Esophagus muscularis mucosa (tissue), 4 donors: ENCODE measurements around the gene PNPLA6. TPM values are rescaled to one million over a fixed set of nuclear protein-coding genes. Genes with fewer than 3 reads are reported as not detected.

ENCODE experiments used
- DNase-seq: peaks from one replicate; pipeline ENCODE4 v3.0.0-alpha.2; 2017; ENCODE audit errors: extremely low spot score
- H3K27ac ChIP-seq, 4 donors: fragments of 200-600 bp; sonication (generic); replicated peaks in 1 of 4; 1 replicate in 3 of 4; 2 replicates in 1 of 4; pipeline ENCODE4 v1.5.1; 2016 to 2019; ENCODE audit warnings: mild to moderate bottlenecking in 1 of 4
- H3K27me3 ChIP-seq, 4 donors: fragments of 200-600 bp; sonication (generic); one replicate each; pipeline versions ENCODE4 v1.5.1 to v1.6.0; 2016 to 2019
- H3K36me3 ChIP-seq, 4 donors: fragments of 200-600 bp; sonication (generic); one replicate each; pipeline ENCODE4 v1.5.1; 2016 to 2019
- H3K4me1 ChIP-seq, 4 donors: fragments of 200-600 bp; sonication (generic); one replicate each; pipeline ENCODE4 v1.5.1; 2016 to 2019
- H3K4me3 ChIP-seq, 4 donors: fragments of 200-600 bp; sonication (generic); 1 replicate in 2 of 4; 2 replicates in 2 of 4; pipeline ENCODE4 v1.5.1; 2016 to 2019; ENCODE audit warnings: mild to moderate bottlenecking in 4 of 4, moderate library complexity in 1 of 4
- H3K9me3 ChIP-seq, 4 donors: fragments of 200-600 bp; sonication (generic); 1 replicate in 3 of 4; 2 replicates in 1 of 4; pipeline ENCODE4 v1.5.1; 2016 to 2019
- EP300 ChIP-seq: sonication (generic); formaldehyde crosslinking; IDR thresholded peaks from one replicate; pipeline ENCODE4 v1.6.1; 2017; ENCODE audit warnings: antibody characterized with exemption
- POLR2A ChIP-seq: fragments of 450-650 bp; IDR thresholded peaks from one replicate; pipeline ENCODE4 v1.6.1; 2017; ENCODE audit warnings: antibody characterized with exemption, moderate library complexity, mild to moderate bottlenecking, low read depth
- POLR2AphosphoS5 ChIP-seq, 2 donors: sonication (generic); formaldehyde crosslinking; IDR thresholded peaks; one replicate each; pipeline ENCODE4 v1.6.1; 2017; ENCODE audit warnings: antibody characterized with exemption in 2 of 2
- WGBS: methylation state at CpG from one replicate; pipeline ENCODE4 v1.1.5; 2018; 5-methylcytosine and 5-hydroxymethylcytosine counted together
- intact Hi-C: fragments of 100-400 bp; cut with DNase I; formaldehyde crosslinking; loops from one replicate; pipeline ENCODE4 v1.15.1; 2023
- total RNA-seq, 4 donors: library from RNA; depleted of rRNA; stranded (reverse); fragments of >200 nt; gene quantifications; one replicate each; pipeline versions ENCODE4 v1.1.0 to v1.2.1, GENCODE V29; 2016
- TF ChIP-seq, protein P1 (sequence below), 3 experiments: fragments of 200-600 bp in 2 of 3; fragments of 450-650 bp in 1 of 3; sonication (generic) in 2 of 3; IDR thresholded peaks; one replicate each; pipeline ENCODE4 v1.5.1; 2017 to 2019; ENCODE audit warnings: antibody characterized with exemption in 3 of 3, mild to moderate bottlenecking in 2 of 3, moderate library complexity in 1 of 3

PNPLA6 gene
- total RNA-seq, 4 donors from 2014 or later = 58.1 to 156 (median 85.7) TPM

DNA sequence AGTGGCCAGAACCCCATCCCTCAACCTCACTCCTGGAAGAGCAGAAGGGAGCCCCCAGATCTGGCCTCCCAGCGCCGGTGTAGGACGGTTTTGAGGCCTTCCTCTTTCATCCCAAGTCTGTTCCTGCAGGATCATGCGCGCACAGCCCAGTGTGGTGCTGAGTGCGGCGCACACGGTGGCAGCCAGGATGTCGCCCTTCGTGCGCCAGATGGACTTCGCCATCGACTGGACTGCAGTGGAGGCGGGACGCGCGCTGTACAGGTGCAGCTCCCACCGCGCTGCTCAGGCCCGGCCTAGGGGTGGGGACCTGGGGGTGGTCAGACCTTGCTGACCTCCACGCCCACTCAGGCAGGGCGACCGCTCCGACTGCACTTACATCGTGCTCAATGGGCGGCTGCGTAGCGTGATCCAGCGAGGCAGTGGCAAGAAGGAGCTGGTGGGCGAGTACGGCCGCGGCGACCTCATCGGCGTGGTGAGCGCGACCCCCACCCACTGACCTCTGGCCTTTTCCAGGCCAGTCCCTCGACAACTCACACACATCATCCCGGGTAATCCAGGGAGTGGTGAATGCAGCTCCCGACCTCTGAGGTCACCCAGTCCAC lies 14.8 kb downstream of the PNPLA6 start:
- H3K27me3 ChIP-seq = no peaks in the 10 kb centered on the region
- H3K27ac ChIP-seq = peak overlapping the region in 1 of 4 donors; percentile 44
- H3K4me3 ChIP-seq = no peak overlapping the region
- intact Hi-C loops = no loop called here
- WGBS = 90% methylated on average over 32 of the region's 41 CpGs
- no peaks in the 10 kb centered on the region for H3K9me3 ChIP-seq
- TF ChIP-seq POLR2AphosphoS5 (IDR thresholded peaks at IDR 0.05) (no peak), POLR2A (no peak), EP300 (no peak)
- TF ChIP-seq, protein P1, sequence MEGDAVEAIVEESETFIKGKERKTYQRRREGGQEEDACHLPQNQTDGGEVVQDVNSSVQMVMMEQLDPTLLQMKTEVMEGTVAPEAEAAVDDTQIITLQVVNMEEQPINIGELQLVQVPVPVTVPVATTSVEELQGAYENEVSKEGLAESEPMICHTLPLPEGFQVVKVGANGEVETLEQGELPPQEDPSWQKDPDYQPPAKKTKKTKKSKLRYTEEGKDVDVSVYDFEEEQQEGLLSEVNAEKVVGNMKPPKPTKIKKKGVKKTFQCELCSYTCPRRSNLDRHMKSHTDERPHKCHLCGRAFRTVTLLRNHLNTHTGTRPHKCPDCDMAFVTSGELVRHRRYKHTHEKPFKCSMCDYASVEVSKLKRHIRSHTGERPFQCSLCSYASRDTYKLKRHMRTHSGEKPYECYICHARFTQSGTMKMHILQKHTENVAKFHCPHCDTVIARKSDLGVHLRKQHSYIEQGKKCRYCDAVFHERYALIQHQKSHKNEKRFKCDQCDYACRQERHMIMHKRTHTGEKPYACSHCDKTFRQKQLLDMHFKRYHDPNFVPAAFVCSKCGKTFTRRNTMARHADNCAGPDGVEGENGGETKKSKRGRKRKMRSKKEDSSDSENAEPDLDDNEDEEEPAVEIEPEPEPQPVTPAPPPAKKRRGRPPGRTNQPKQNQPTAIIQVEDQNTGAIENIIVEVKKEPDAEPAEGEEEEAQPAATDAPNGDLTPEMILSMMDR (IDR thresholded peaks at IDR 0.05) = no peak
- DNase-seq = no peak
- H3K36me3 ChIP-seq = peaks cover 27 to 74% (median 51%) of the 10 kb centered on the region in 4 donors
- peaks cover 5 to 15% (median 13%) of the 10 kb centered on the region in 4 donors for H3K4me1 ChIP-seq

- 20% methylated on average over 20 of the region's 51 CpGs for WGBS
- Histone ChIP-seq H3K27ac (peak overlapping the region; percentile 18 to 65 (median 48)), H3K27me3 (no peaks in the 10 kb centered on the region), H3K9me3 (no peaks in the 10 kb centered on the region), H3K36me3 (peaks cover 35 to 74% (median 54%) of the 10 kb centered on the region in 4 donors), H3K4me1 (peaks cover 5 to 15% (median 13%) of the 10 kb centered on the region in 4 donors), H3K4me3 (peak overlapping the region; percentile 27 to 46 (median 36))
- TF ChIP-seq POLR2A = no peak
- TF ChIP-seq POLR2AphosphoS5 (IDR thresholded peaks at IDR 0.05) = peak; percentile 20 to 77
- no peak for TF ChIP-seq EP300
- TF ChIP-seq, protein P1 (IDR thresholded peaks at IDR 0.05) = peak in 1 of 3 experiments; percentile 8
- no peak for DNase-seq
- intact Hi-C loops = no loop called here
Observed at GRCh38 chr19:7550987-7551761, 15.7 kb downstream of the PNPLA6 start.

GRCh38 chr19:7552781-7553180 lies 17.3 kb downstream of the PNPLA6 start:
- Histone ChIP-seq H3K4me1 (peaks cover 5 to 15% (median 13%) of the 10 kb centered on the region in 4 donors), H3K4me3 (no peak overlapping the region), H3K27me3 (no peaks in the 10 kb centered on the region), H3K27ac (no peak overlapping the region), H3K36me3 (peaks cover 49 to 77% (median 69%) of the 10 kb centered on the region in 4 donors), H3K9me3 (no peaks in the 10 kb centered on the region)
- DNase-seq = no peak
- TF ChIP-seq POLR2A (no peak), EP300 (no peak), POLR2AphosphoS5 (IDR thresholded peaks at IDR 0.05) (no peak)
- TF ChIP-seq, protein P1 (IDR thresholded peaks at IDR 0.05) = no peak
- intact Hi-C loops = no loop called here
- WGBS = 87% methylated on average over 2 of the region's 2 CpGs

DNA sequence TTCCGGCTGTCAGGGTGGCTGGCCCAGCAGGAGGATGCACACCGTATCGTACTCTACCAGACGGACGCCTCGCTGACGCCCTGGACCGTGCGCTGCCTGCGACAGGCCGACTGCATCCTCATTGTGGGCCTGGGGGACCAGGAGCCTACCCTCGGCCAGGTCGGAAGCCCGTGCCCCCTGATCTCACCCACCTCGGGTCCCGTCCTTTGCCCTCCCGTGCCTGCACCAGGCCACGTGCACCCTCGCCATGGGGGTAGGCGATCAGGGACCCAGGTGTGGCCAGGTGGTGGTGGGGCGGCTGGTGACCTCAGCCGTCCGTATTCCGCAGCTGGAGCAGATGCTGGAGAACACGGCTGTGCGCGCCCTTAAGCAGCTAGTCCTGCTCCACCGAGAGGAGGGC lies 19.0 kb downstream of the PNPLA6 start:
- peaks cover 65 to 93% (median 86%) of the 10 kb centered on the region in 4 donors for H3K36me3 ChIP-seq
- no peak overlapping the region for H3K4me3 ChIP-seq
- WGBS = 86% methylated on average over 22 of the region's 28 CpGs
- DNase-seq = no peak
- no peak overlapping the region for H3K27ac ChIP-seq
- H3K9me3 ChIP-seq = no peaks in the 10 kb centered on the region
- H3K27me3 ChIP-seq = no peaks in the 10 kb centered on the region
- TF ChIP-seq POLR2A = no peak
- no peak for TF ChIP-seq EP300
- TF ChIP-seq, protein P1 (IDR thresholded peaks at IDR 0.05) = no peak
- no peak for TF ChIP-seq POLR2AphosphoS5 (IDR thresholded peaks at IDR 0.05)
- intact Hi-C loops = no loop called here
- peaks cover 5 to 15% (median 13%) of the 10 kb centered on the region in 4 donors for H3K4me1 ChIP-seq
